HCT116 (cell line): ENCODE data around the gene PAX7.

ENCODE experiments used
- CBX3 ChIP-seq: IDR thresholded peaks from 2 replicates; pipeline ENCODE4 v1.6.1; 2012; ENCODE audit warnings: low read depth
- CTCF ChIP-seq, 3 experiments: fragments of 200-600 bp in 1 of 3; sonication (generic) in 1 of 3; IDR thresholded peaks in 2 of 3; conservative IDR thresholded peaks in 1 of 3; 2 replicates each; pipeline ENCODE4 v1.5.1; 2012 to 2017; ENCODE audit warnings: low read depth in 2 of 3, low read length in 2 of 3, antibody characterized with exemption in 1 of 3, borderline replicate concordance in 1 of 3, control low read depth in 1 of 3, mild to moderate bottlenecking in 1 of 3, mixed read lengths in 1 of 3, mixed run types in 1 of 3, moderate library complexity in 1 of 3; ENCODE audit not compliant: insufficient read depth in 1 of 3
- EZH2 ChIP-seq: fragments of 200-600 bp; sonication (generic); IDR thresholded peaks from 2 replicates; pipeline ENCODE4 v1.6.1; 2017; ENCODE audit warnings: antibody characterized with exemption, mixed run types
- JUND ChIP-seq: IDR thresholded peaks from 2 replicates; pipeline ENCODE4 v1.6.1; 2012
- MAX ChIP-seq: IDR thresholded peaks from 2 replicates; pipeline ENCODE4 v1.6.1; 2012
- POLR2A ChIP-seq: IDR thresholded peaks from 2 replicates; pipeline ENCODE4 v1.7.0; 2011; ENCODE audit warnings: borderline replicate concordance; ENCODE audit not compliant: insufficient read depth, insufficient read length; ENCODE audit errors: extremely low read depth
- POLR2AphosphoS5 ChIP-seq: IDR thresholded peaks from 2 replicates; pipeline ENCODE4 v1.6.1; 2011; ENCODE audit warnings: mild to moderate bottlenecking, low read depth, low read length, moderate library complexity
- RAD21 ChIP-seq: IDR thresholded peaks from 2 replicates; pipeline ENCODE4 v1.6.1; 2012; ENCODE audit warnings: low read depth, mild to moderate bottlenecking
- SIN3A ChIP-seq: IDR thresholded peaks from 2 replicates; pipeline ENCODE4 v1.6.1; 2012; ENCODE audit warnings: low read depth
- TCF7L2 ChIP-seq: IDR thresholded peaks from 2 replicates; pipeline ENCODE4 v1.7.0; 2011; ENCODE audit warnings: borderline replicate concordance, inconsistent platforms; ENCODE audit not compliant: insufficient read depth, insufficient read length; ENCODE audit errors: extremely low read depth
- ZBTB33 ChIP-seq: IDR thresholded peaks from 2 replicates; pipeline ENCODE4 v1.6.1; 2011; ENCODE audit warnings: mild to moderate bottlenecking, low read length, moderate library complexity; ENCODE audit not compliant: insufficient replicate concordance; ENCODE audit errors: extremely low read depth
- TF ChIP-seq, protein P1 (sequence below): IDR thresholded peaks from 2 replicates; pipeline ENCODE4 v1.6.1; 2012

GRCh38 chr1:18691648-18692047 is 61.0 kb downstream of the PAX7 start:
- no peak for TF ChIP-seq EZH2
- no peak for TF ChIP-seq POLR2AphosphoS5
- TF ChIP-seq CTCF (IDR thresholded peaks at IDR 0.05 in 2 of 3, conservative IDR thresholded peaks at IDR 0.05 in 1 of 3; ENCODE audit: borderline replicate concordance in 1 of 3, insufficient read depth in 1 of 3, low read depth in 2 of 3, low read length in 2 of 3): no peak
- TF ChIP-seq RAD21: no peak
- no peak for TF ChIP-seq ZBTB33
- no peak for TF ChIP-seq JUND
- TF ChIP-seq POLR2A: no peak
- TF ChIP-seq, protein P1, sequence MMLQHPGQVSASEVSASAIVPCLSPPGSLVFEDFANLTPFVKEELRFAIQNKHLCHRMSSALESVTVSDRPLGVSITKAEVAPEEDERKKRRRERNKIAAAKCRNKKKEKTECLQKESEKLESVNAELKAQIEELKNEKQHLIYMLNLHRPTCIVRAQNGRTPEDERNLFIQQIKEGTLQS: no peak
- no peak for TF ChIP-seq MAX
- no peak for TF ChIP-seq SIN3A
- no peak for TF ChIP-seq CBX3
- no peak for TF ChIP-seq TCF7L2
